Stimulated activated CD4-positive, alpha-beta T cell treated with anti-CD3 and anti-CD28 coated beads, Interleukin-15, amount 100 ng/mL, for 24 hours (primary cell): Measurements from ENCODE around the gene RHOH.

Experiments
- DNase-seq: peaks from one replicate; pipeline ENCODE4 v3.0.0-alpha.2; 2020

RHOH gene

GRCh38 chr4:40238700-40239548, 42.1 kb downstream of the RHOH start:
- DNase-seq, result peak; percentile 85

- DNase-seq, result no peak
Measured at GRCh38 chr4:40240040-40240653, 43.3 kb downstream of the RHOH start.

GRCh38 chr4:40241026-40241425, 44.2 kb downstream of the RHOH start:
- no peak for DNase-seq

- peak; percentile 54 for DNase-seq
Measured at GRCh38 chr4:40241941-40242340, 45.1 kb downstream of the RHOH start.

- DNase-seq, result peak; percentile 35
Measured at GRCh38 chr4:40243386-40243948, 46.6 kb downstream of the RHOH start.

GRCh38 chr4:40244606-40245005, 47.8 kb downstream of the RHOH start:
- DNase-seq, result no peak

GRCh38 chr4:40245550-40245949, 48.7 kb downstream of the RHOH start:
- DNase-seq, result no peak

- no peak for DNase-seq
Measured at GRCh38 chr4:40246011-40246900, 49.4 kb downstream of the RHOH start.

- DNase-seq, result no peak
Measured at GRCh38 chr4:40246938-40247337, 50.1 kb downstream of the RHOH start.

GRCh38 chr4:40247350-40247749, 50.5 kb downstream of the RHOH start:
- peak; percentile 53 for DNase-seq

- DNase-seq, result no peak
Measured at GRCh38 chr4:40251366-40251765, 54.5 kb downstream of the RHOH start.

- DNase-seq, result no peak
Measured at GRCh38 chr4:40253906-40254305, 57.1 kb downstream of the RHOH start.

- DNase-seq, result peak; percentile 48
Measured at GRCh38 chr4:40254608-40255392, 58.0 kb downstream of the RHOH start.

- no peak for DNase-seq
Measured at GRCh38 chr4:40255393-40256281, 58.8 kb downstream of the RHOH start.

- no peak for DNase-seq
Measured at GRCh38 chr4:40256329-40256728, 59.5 kb downstream of the RHOH start.

- peak; percentile 20 for DNase-seq
Measured at GRCh38 chr4:40256817-40257216, 60.0 kb downstream of the RHOH start.

- peak; percentile 18 for DNase-seq
Measured at GRCh38 chr4:40258627-40259026, 61.8 kb downstream of the RHOH start.

GRCh38 chr4:40261231-40262076, 64.6 kb downstream of the RHOH start:
- DNase-seq, result no peak

GRCh38 chr4:40262077-40262528, 65.3 kb downstream of the RHOH start:
- no peak for DNase-seq

GRCh38 chr4:40262861-40263260, 66.0 kb downstream of the RHOH start:
- DNase-seq, result no peak
